Activated naive CD8-positive, alpha-beta T cell treated with anti-CD3 and anti-CD28 coated beads, Interleukin-2, amount 10 ng/mL, durations not matched to agents 7 days and 5 days (primary cell): ENCODE results near the gene ZNF618. TPM values are rescaled to one million over a fixed set of nuclear protein-coding genes. Genes with fewer than 3 reads are reported as not detected.

Source experiments
- ATAC-seq: fragments of 150-1000 bp; cut with Tn5 transposase; one replicate; pipeline ENCODE4 v1.10.0; 2021; ENCODE audit warnings: low read depth, moderate library complexity
- POLR2A ChIA-PET: fragments of 350-600 bp; sonication (Branson Sonifier 250); formaldehyde crosslinking; loops from one replicate; lab custom pipeline; 2021; ENCODE audit warnings: antibody characterized with exemption; lab: Charles Lee
- DNase-seq: peaks from one replicate; pipeline ENCODE4 v3.0.0; 2021
- H3K27ac Mint-ChIP-seq: one replicate; pipeline ENCODE4 v1.8.0; 2022; ENCODE audit warnings: mild to moderate bottlenecking, mixed read lengths
- H3K27me3 Mint-ChIP-seq: one replicate; pipeline ENCODE4 v1.8.0; 2022; ENCODE audit warnings: mild to moderate bottlenecking, moderate library complexity, mixed read lengths
- H3K36me3 Mint-ChIP-seq: one replicate; pipeline ENCODE4 v1.8.0; 2021; ENCODE audit warnings: mild to moderate bottlenecking, mixed read lengths
- H3K4me1 Mint-ChIP-seq: one replicate; pipeline ENCODE4 v1.8.0; 2021; ENCODE audit warnings: mixed read lengths
- H3K4me3 Mint-ChIP-seq: one replicate; pipeline ENCODE4 v1.8.0; 2022; ENCODE audit warnings: mild to moderate bottlenecking, moderate library complexity, mixed read lengths
- H3K9me3 Mint-ChIP-seq: one replicate; pipeline ENCODE4 v1.8.0; 2021; ENCODE audit warnings: mixed read lengths
- total RNA-seq, 2 experiments: library from RNA; stranded (reverse); gene quantifications; one replicate each; pipeline ENCODE4 v1.2.3, GENCODE V29; 2021

Gene ZNF618
- total RNA-seq, 2 experiments from 2014 or later = 0.60 to 0.75 TPM

DNA sequence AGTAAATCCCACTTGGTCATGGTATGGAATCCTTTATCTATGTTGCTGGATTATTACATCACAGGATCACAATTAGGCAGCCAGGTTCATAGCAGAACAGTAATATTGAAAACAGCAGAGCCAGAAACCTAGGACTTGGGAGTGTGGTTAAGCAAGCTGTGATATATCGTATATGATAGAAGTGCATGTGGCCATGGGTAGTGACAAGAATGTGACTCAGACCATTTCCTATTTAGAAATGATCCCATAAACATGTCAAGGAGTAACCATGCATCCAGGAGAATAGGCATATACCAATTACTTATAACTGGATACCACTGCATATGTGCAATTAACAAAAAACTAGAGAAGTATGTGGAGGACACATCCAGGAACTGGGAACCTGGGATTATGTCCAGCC is 170.8 kb downstream of the ZNF618 start:
- ATAC-seq (no peak), DNase-seq (no peak)
- Mint-ChIP-seq H3K27ac (no peak overlapping the region), H3K4me3 (no peak overlapping the region), H3K36me3 (no peaks in the 10 kb centered on the region), H3K27me3 (peaks cover 13% of the 10 kb centered on the region), H3K4me1 (no peaks in the 10 kb centered on the region), H3K9me3 (no peaks in the 10 kb centered on the region)
- POLR2A ChIA-PET = no interaction called here

DNA sequence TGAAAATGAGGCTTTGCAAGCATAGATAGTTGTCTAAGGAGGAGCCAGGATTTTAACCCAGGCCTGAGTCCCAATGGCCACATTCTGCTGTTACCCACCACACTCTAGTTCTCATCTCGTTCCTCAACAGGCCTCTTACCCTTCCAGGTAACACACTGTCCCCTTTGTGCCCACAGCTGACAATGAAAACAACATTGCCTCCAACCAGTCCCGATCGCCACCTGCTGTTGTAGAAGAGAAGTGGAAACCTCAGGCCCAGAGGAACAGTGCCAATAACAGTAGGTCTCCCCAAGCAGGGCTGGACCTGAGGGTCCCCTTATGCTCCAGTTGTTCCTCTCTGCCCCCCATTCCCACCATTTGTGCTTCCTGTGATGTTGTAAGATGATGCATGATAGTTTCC is 171.6 kb downstream of the ZNF618 start:
- POLR2A ChIA-PET = no interaction called here
- Mint-ChIP-seq H3K4me1 (no peaks in the 10 kb centered on the region), H3K4me3 (no peak overlapping the region), H3K9me3 (no peaks in the 10 kb centered on the region), H3K27me3 (peaks cover 11% of the 10 kb centered on the region), H3K27ac (no peak overlapping the region), H3K36me3 (no peaks in the 10 kb centered on the region)
- ATAC-seq (no peak), DNase-seq (no peak)

- no peaks in the 10 kb centered on the region for H3K4me1 Mint-ChIP-seq
- no peak overlapping the region for H3K4me3 Mint-ChIP-seq
- POLR2A ChIA-PET = no interaction called here
Measured at GRCh38 chr9:114048533-114049415, 172.7 kb downstream of the ZNF618 start.

GRCh38 chr9:114049441-114050225 is 173.5 kb downstream of the ZNF618 start:
- POLR2A ChIA-PET = no interaction called here
- no peak for DNase-seq
- ATAC-seq = no peak
- Mint-ChIP-seq H3K36me3 (no peaks in the 10 kb centered on the region), H3K4me1 (no peaks in the 10 kb centered on the region), H3K4me3 (no peak overlapping the region), H3K27ac (no peak overlapping the region), H3K9me3 (no peaks in the 10 kb centered on the region), H3K27me3 (peaks cover 4% of the 10 kb centered on the region)

More at GRCh38 chr9:114048533-114049415, 172.7 kb downstream of the ZNF618 start:
- Mint-ChIP-seq H3K9me3 (no peaks in the 10 kb centered on the region), H3K36me3 (no peaks in the 10 kb centered on the region), H3K27me3 (peaks cover 11% of the 10 kb centered on the region), H3K27ac (no peak overlapping the region)
- DNase-seq (no peak), ATAC-seq (no peak)

DNA sequence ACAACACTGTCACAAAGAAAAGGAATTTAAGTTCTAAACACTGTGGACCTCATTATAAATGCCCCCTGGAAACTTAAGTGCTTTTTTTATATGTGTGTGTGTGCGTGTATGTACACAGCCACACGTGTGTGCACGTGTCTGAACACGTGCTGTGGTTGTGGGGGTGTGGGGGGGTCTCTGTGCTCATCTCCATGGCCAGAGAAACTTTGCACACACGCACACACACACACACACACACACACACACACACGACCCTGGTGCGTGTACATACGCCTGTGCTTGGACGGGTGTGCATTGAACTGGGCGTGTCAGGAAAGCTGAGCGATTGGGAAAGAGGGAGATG is 174.1 kb downstream of the ZNF618 start:
- H3K9me3 Mint-ChIP-seq = no peaks in the 10 kb centered on the region
- ATAC-seq = no peak
- H3K4me3 Mint-ChIP-seq = no peak overlapping the region
- no peaks in the 10 kb centered on the region for H3K4me1 Mint-ChIP-seq
- H3K27me3 Mint-ChIP-seq = peaks cover 4% of the 10 kb centered on the region
- H3K27ac Mint-ChIP-seq = no peak overlapping the region
- POLR2A ChIA-PET = no interaction called here
- no peak for DNase-seq
- H3K36me3 Mint-ChIP-seq = no peaks in the 10 kb centered on the region

- ATAC-seq (no peak), DNase-seq (no peak)
- no peak overlapping the region for H3K27ac Mint-ChIP-seq
- POLR2A ChIA-PET = no interaction called here
- no peak overlapping the region for H3K4me3 Mint-ChIP-seq
- peaks cover 4% of the 10 kb centered on the region for H3K27me3 Mint-ChIP-seq
- no peaks in the 10 kb centered on the region for H3K9me3 Mint-ChIP-seq
- no peaks in the 10 kb centered on the region for H3K36me3 Mint-ChIP-seq
- H3K4me1 Mint-ChIP-seq = no peaks in the 10 kb centered on the region
Measured at GRCh38 chr9:114050646-114051045, 174.5 kb downstream of the ZNF618 start.

DNA sequence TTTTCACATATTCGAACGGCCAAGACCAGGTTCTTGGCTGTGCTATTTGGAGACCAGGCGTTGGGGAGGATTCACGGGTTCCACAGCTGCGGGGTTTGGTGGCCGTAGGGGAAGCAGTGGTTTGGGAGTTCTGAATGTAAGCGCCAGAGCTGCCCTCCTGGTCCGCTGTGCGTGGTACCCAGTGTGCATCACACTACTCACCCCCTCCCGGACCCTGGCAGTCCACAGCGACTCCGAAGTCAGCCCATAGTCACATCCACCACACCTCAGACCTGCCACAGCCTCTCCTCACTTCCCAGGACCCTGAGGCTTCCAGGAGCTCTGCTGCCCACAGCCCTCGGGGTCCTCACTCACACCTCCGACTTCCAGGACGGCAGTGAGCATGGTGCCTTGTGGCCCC is 175.2 kb downstream of the ZNF618 start:
- POLR2A ChIA-PET = no interaction called here
- DNase-seq (no peak), ATAC-seq (no peak)
- H3K4me1 Mint-ChIP-seq = no peaks in the 10 kb centered on the region
- no peak overlapping the region for H3K27ac Mint-ChIP-seq
- peaks cover 4% of the 10 kb centered on the region for H3K27me3 Mint-ChIP-seq
- no peak overlapping the region for H3K4me3 Mint-ChIP-seq
- H3K36me3 Mint-ChIP-seq = no peaks in the 10 kb centered on the region
- no peaks in the 10 kb centered on the region for H3K9me3 Mint-ChIP-seq

GRCh38 chr9:114051706-114052105 is 175.6 kb downstream of the ZNF618 start:
- no peak for DNase-seq
- Mint-ChIP-seq H3K4me3 (no peak overlapping the region), H3K27me3 (peaks cover 2% of the 10 kb centered on the region), H3K4me1 (no peaks in the 10 kb centered on the region), H3K27ac (no peak overlapping the region), H3K9me3 (no peaks in the 10 kb centered on the region), H3K36me3 (no peaks in the 10 kb centered on the region)
- POLR2A ChIA-PET = no interaction called here
- ATAC-seq = no peak

DNA sequence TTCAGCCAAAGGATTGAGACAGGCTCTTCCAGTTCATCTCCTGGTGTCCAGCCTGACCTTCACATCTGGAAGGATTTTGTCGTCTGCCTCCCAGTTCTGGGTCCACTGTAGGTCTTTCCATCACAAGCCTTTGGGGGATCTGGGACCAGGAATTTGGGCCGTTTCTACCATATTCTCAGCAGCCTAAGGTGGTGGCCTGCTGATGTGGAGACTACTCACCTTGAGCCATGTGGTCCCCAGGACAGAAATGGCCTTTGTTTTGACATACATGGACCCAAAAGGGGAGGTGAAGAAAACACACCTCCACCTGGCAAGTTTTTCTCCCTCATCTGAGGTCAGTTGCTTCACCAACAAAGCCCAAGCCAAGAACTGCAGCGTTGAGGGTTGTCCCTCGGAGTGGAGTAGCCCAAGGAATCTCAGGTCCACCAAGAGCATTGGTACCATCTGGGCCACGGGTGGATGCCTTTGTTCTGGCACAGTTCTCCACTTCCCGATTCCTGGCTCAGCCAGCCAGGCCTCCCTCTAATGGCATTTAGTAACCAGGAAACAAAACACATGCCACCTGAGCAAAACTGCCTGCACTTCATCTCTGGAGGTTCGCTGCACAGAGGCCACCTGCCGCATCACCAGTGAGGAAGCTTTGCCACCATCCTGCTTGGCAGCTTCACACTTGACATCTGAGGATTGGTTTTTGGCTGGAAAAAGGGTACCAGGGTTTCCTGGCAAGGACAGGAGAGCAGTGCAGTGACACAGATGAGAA is 177.3 kb downstream of the ZNF618 start:
- Mint-ChIP-seq H3K4me3 (no peak overlapping the region), H3K9me3 (no peaks in the 10 kb centered on the region), H3K4me1 (no peaks in the 10 kb centered on the region), H3K36me3 (no peaks in the 10 kb centered on the region), H3K27me3 (no peaks in the 10 kb centered on the region), H3K27ac (no peak overlapping the region)
- no peak for DNase-seq
- ATAC-seq = no peak
- POLR2A ChIA-PET = no interaction called here

- Mint-ChIP-seq H3K4me1 (no peaks in the 10 kb centered on the region), H3K27ac (no peak overlapping the region)
- DNase-seq = no peak
Measured at GRCh38 chr9:114054191-114054690, 178.1 kb downstream of the ZNF618 start.

GRCh38 chr9:114055061-114055460 is 179.0 kb downstream of the ZNF618 start:
- POLR2A ChIA-PET = no interaction called here
- no peaks in the 10 kb centered on the region for H3K9me3 Mint-ChIP-seq
- ATAC-seq (no peak), DNase-seq (no peak)
- no peak overlapping the region for H3K4me3 Mint-ChIP-seq
- no peaks in the 10 kb centered on the region for H3K27me3 Mint-ChIP-seq
- no peaks in the 10 kb centered on the region for H3K4me1 Mint-ChIP-seq
- H3K36me3 Mint-ChIP-seq = no peaks in the 10 kb centered on the region
- H3K27ac Mint-ChIP-seq = no peak overlapping the region

More at GRCh38 chr9:114054191-114054690, 178.1 kb downstream of the ZNF618 start:
- POLR2A ChIA-PET = no interaction called here
- ATAC-seq = no peak
- Mint-ChIP-seq H3K36me3 (no peaks in the 10 kb centered on the region), H3K27me3 (no peaks in the 10 kb centered on the region), H3K4me3 (no peak overlapping the region), H3K9me3 (no peaks in the 10 kb centered on the region)

- Mint-ChIP-seq H3K4me3 (no peak overlapping the region), H3K9me3 (no peaks in the 10 kb centered on the region), H3K27ac (no peak overlapping the region), H3K27me3 (no peaks in the 10 kb centered on the region), H3K36me3 (no peaks in the 10 kb centered on the region), H3K4me1 (no peaks in the 10 kb centered on the region)
- DNase-seq (no peak), ATAC-seq (no peak)
- POLR2A ChIA-PET = no interaction called here
Measured at GRCh38 chr9:114055894-114056293, 179.8 kb downstream of the ZNF618 start.

DNA sequence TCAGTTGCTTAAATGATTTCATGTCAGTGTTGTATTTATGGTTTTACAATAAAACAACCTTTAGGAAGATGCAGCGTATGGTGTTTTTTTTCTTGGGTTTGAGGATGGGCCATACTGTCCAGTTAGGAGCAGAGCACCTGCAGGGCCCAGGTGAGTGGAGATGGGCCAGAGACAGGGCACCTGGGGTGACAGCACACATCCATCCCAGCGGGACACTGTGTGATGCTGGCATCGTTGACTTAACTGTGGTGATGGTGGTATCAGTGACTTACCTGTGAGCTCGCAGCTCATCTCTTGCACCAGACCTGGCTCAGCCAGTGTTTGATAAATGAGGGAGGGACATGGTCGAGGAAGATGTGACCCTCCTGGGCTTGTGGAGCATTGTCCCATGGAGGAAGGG is 180.4 kb downstream of the ZNF618 start:
- H3K27ac Mint-ChIP-seq = no peak overlapping the region
- H3K27me3 Mint-ChIP-seq = no peaks in the 10 kb centered on the region
- no peak overlapping the region for H3K4me3 Mint-ChIP-seq
- H3K4me1 Mint-ChIP-seq = no peaks in the 10 kb centered on the region
- no peaks in the 10 kb centered on the region for H3K9me3 Mint-ChIP-seq
- no peaks in the 10 kb centered on the region for H3K36me3 Mint-ChIP-seq
- ATAC-seq = no peak
- DNase-seq = no peak
- POLR2A ChIA-PET = no interaction called here
